ENCODE measurements around the gene MATN1.
A peak's percentile ranks its signal among the peaks of the same experiment; 100 is the strongest.

The MATN1 gene

DNA sequence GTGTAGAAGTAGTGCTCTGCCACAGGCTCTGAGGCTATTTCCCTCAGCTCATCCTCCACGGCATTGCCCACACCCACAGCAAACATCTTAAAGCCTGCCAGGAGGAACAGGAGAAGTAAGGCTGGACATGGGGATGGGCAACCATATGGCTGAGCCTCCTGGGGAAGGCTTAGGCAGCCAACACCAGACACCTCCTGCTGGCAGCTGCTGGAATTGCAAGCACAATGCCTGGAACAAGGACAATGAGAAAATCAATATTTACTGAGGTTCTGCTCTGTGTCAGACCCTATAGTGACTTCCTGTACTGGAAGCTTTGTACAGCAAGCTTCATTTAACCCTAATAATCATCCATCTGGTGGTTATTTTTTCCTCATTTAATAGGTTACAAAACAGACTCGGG lies 8.2 kb downstream of the MATN1 start:
- DNase-seq, result peak; percentile 52

DNA sequence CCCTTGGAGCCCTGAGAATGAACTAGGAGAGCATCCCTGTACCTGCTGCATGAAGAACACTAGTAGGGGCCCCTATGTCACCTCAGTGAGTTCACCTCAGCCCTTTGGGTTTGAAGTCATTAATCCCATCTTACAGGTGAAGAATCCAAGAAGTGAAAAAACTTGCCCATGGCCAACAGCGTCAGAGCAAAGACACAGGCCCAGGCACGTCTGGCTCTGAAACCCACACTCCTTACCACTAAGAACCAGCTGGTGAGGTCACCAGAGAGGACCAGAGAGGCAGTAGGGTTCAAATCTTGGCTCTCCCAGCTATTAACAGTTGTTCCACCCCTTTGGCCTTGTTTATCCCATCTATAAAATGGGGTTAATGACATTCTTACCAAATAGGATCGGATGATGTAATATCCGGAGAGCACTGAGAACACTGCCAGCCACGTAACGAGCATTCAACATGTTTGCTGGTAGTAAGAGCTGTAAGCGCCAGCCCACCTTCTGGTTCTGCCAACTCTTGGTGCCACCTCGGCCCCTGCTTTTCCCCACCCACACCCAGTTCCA lies 8.8 kb downstream of the MATN1 start:
- DNase-seq, result no peak

DNA sequence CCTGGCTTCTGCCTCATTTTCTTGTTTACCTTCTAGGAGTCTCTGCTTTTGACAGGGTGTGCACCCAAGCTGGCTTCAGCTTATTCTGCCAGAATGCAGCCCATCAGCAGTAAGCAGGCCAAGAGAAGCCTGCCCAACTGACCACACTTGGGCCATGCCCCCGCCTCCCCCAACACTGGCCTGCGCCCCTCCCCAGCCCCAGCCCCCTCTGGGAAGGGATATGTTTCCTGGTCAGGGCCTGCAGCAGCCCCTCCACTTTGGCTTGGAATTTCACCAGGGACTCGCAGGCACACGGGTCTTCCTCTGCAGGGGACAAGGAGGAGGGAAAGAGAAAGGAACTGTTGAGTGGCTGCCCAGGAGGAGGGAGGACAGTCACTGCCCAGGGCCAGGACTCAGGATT lies 9.4 kb downstream of the MATN1 start:
- no peak for DNase-seq

GRCh38 chr1:30713311-30713710 lies 10.1 kb downstream of the MATN1 start:
- DNase-seq, result no peak

DNA sequence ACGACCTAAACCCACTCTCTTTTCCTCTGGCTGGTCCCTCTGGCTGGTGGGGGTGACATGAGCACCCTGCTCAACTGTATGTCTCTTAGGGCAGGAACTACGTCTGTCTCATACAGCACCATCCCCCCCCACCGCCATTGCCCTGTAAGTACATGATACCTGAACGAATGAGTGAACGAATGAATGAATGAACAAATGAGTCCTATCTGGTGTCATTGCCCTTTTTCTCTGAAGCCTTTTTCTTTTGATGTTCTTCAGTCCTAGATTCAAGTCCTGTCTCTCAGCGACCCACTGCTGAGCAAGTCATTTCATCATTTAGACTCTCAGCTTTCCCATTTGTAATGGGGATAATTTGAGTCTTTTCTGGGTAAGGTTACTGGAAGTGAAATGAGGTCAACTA lies 10.8 kb downstream of the MATN1 start:
- no peak for DNase-seq

DNA sequence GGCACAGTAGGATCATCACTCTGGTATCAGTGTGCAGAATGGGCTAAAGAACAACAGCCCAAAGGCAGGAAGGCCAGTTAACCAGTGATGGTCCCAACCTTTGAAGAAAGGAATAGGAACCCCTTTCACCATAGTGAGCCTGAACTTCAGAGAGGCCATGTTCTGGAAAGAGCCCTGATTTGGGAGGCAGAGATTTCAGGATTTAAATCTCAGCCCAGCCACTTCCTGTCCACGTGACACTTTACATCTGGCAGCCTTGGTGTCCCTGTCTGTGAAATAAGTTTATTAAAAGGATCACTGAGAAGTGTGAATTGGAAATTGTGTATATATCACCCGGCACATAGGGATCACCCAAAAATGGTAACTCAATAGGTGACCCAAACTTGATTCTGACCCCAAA lies 13.0 kb downstream of the MATN1 start:
- DNase-seq, result no peak

- DNase-seq, result no peak
Observed at GRCh38 chr1:30708361-30708728, 15.0 kb downstream of the MATN1 start.

DNA sequence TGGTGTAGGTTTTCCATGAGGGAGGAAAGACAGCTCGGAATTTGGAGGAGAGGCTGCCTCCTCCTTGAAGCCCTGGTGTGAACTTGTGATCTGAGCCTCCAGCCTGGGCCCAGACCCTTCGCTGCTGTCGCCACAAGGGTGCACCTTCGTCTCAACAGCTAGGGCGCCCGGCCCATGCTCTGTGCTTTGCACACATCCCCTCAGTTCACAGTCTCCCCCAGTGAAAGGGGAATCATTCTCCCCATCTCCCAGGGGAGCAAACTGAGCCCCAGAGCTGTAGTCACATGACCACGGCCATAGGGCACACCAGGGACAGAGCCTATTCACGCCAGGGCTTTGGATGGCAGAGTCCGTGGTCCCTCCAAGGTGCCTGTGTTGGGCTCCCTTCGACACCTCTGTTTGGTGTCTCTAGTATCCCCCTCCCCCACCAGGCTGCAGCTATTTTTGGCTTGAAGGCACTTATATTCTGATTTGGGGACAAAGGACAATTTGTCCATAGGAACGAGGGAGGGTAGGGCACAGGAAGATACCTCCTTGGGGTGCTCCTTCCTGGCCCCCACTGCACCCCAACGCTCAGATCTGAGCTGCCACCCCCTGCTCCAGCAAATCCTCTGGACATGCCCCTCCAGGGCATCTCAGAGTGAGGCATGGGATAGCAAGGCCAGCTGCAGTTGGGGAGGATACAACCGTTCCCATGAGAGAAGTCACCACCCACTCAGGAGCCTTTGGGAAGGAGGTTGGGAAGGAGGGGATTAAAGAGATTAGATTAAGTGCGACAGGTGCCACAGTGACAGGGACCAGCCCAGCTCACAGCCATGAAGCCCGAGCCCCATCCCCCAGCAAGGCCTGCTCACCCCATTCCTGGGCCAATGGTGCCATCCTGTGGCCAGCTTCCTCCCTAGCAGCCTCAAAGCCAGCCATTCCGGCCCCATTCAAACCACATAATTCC lies 15.7 kb downstream of the MATN1 start:
- DNase-seq, result peak; percentile 91

DNA sequence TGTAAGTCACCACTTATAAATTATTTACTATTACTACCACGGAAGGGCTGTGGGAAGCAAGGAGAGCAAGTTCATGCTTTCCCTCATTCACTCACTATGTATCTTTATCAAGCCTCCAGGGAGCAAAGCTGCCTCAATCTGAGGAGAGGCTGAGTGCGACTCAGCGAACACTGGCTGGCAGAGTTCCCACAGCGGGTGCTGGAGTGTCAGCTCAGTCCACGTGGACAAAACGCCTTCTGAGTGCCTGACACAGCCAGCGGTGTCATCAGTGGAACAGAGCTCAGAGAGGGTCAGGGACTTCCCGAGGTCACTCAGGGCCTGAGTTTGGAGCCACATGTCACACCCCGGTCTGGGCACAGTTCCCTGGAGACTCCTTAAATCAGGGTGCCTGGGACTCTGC lies 16.9 kb downstream of the MATN1 start:
- DNase-seq, result peak; percentile 47

- DNase-seq, result peak; percentile 39
Observed at GRCh38 chr1:30705698-30706097, 17.7 kb downstream of the MATN1 start.

- DNase-seq, result no peak
Observed at GRCh38 chr1:30704765-30705509, 18.4 kb downstream of the MATN1 start.

GRCh38 chr1:30704271-30704670 lies 19.1 kb downstream of the MATN1 start:
- no peak for DNase-seq

DNA sequence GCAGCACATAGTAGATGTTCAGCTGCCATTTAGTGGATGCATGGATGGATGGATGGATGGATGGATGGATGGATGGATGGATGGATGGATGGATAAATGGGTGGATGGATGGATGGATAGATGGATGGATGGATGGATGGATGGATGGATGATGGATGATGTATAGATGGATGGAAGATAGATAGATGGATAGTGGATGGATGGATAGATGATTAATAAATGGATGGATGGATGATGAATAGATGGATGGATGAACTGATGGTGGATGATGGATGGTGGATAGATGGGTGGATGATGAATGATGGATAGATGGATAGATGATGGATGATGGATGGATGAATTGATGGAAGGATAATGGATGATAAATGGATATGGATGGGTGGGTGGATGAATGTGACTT lies 20.6 kb downstream of the MATN1 start:
- DNase-seq, result no peak

GRCh38 chr1:30701258-30701633 lies 22.1 kb downstream of the MATN1 start:
- no peak for DNase-seq

- no peak for DNase-seq
Observed at GRCh38 chr1:30700528-30701257, 22.7 kb downstream of the MATN1 start.

DNA sequence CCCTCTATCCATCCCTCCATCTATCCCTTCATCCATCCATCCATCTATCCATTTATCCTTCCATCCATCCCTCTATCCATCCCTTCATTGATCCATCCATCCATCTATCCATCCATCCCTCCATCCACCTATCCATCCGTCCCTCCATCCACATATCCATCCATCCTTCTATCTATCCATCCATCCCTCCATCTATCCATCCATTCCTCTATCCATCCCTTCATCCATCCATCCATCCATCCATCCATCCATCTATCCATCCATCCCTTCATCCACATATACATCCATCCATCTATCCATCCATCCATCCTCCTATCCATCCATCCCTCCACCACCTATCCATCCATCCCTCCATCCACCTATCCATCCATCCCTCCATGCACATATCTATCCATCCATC lies 23.6 kb downstream of the MATN1 start:
- DNase-seq, result no peak

GRCh38 chr1:30698401-30698981 lies 24.9 kb downstream of the MATN1 start:
- no peak for DNase-seq

DNA sequence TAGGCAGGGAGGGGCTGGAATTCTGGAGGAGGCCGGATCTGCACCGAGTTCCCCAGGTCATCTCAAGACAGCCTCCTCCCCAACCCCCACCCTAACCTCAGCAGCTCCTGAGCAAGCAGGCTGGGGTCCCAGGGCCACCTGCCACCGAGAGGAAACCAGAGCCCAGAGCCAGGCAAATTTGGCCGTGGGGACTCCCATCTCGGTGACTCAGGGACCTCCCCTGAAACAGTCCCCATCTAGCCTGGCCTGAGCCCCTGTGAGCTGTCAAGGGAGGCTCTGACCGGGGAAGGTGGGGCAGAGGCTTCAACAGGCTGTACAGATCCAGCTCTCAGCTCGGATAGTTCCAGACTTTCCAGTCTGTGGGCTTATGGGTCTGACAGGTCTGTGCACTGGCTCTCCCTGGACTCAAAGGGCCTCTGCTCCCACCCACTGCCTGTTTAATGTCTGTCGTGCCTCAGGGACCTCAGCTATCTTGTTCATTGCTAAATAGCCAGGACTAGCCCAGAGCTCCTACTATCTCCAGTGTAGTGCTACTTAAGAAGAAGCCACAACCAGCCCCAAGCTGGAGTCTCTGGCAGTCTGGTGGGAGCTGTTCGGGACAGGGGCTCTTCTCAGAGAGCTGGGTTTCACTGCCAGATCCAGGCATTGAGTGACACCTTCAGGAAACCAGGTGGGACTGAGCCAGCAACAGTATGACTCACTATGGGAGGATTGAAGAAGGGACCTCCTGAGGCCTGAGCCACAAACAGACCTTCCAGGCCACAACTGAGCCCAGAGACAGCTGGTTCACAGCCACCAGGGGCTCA lies 25.6 kb downstream of the MATN1 start:
- DNase-seq, result no peak

DNA sequence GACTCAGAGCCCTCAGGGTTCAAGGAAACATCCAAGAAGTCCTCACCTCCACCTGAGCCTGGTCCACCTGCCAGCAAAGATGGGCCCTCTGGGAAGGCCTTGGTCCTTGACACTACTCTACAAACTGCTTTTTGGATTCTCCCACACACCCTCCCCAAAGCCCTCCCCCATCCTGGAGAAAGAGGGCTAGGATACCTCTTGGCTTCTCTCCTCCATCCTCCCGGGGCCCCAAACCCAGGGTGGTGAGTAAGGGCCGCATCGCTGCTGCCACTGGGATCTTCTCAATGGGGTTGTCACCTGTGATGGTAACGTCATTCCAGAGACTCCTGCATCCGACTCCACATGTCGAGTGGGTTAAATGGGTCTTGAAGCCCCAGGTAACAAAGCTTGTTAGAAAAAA lies 26.6 kb downstream of the MATN1 start:
- DNase-seq, result no peak

GRCh38 chr1:30695439-30695841 lies 27.9 kb downstream of the MATN1 start:
- no peak for DNase-seq

GRCh38 chr1:30694280-30695175 lies 28.9 kb downstream of the MATN1 start:
- no peak for DNase-seq
